CD8-positive, alpha-beta memory T cell (primary cell): ENCODE measurements around the gene NDUFAB1. TPM values are rescaled to one million over a fixed set of nuclear protein-coding genes. Genes with fewer than 3 reads are reported as not detected.
A peak's percentile ranks its signal among the peaks of the same experiment; 100 is the strongest.

Source experiments
- CTCF ChIA-PET: fragments of 350-600 bp; sonication (Branson Sonifier 250); formaldehyde crosslinking; loops from one replicate; lab custom pipeline; 2021; ENCODE audit warnings: antibody characterized with exemption; lab: Charles Lee
- POLR2A ChIA-PET: fragments of 350-600 bp; sonication (Branson Sonifier 250); formaldehyde crosslinking; loops from one replicate; lab custom pipeline; 2021; ENCODE audit warnings: antibody characterized with exemption; lab: Charles Lee
- DNase-seq, 5 donors: peaks; one replicate each; pipeline versions ENCODE4 v3.0.0 to v3.0.0-alpha.2; 2020 to 2022; ENCODE audit warnings: mixed read lengths in 1 of 5
- H3K27ac ChIP-seq: one replicate; pipeline ENCODE4 v1.7.0; 2013; ENCODE audit warnings: low read depth, mild to moderate bottlenecking, low read length, moderate library complexity
- H3K27me3 ChIP-seq: 2 replicates; pipeline ENCODE4 v1.7.0; 2013; ENCODE audit warnings: low read length, mild to moderate bottlenecking; ENCODE audit not compliant: insufficient read depth, poor library complexity, severe bottlenecking
- H3K36me3 ChIP-seq: 2 replicates; pipeline ENCODE4 v1.7.0; 2013; ENCODE audit warnings: mild to moderate bottlenecking, low read length, moderate library complexity; ENCODE audit not compliant: insufficient read depth
- H3K4me1 ChIP-seq: 2 replicates; pipeline ENCODE4 v1.7.0; 2013; ENCODE audit warnings: mild to moderate bottlenecking, low read length, moderate library complexity; ENCODE audit not compliant: insufficient read depth
- H3K4me3 ChIP-seq: 2 replicates; pipeline ENCODE4 v1.7.0; 2013; ENCODE audit warnings: mild to moderate bottlenecking, low read length
- H3K9me3 ChIP-seq: 2 replicates; pipeline ENCODE4 v1.7.0; 2013; ENCODE audit warnings: mild to moderate bottlenecking, low read length
- H3K27ac Mint-ChIP-seq, 8 donors: one replicate each; pipeline ENCODE4 v1.8.0; 2020 to 2021; ENCODE audit warnings: mixed read lengths in 8 of 8, mild to moderate bottlenecking in 6 of 8, inconsistent platforms in 3 of 8, moderate library complexity in 3 of 8
- H3K27me3 Mint-ChIP-seq, 2 donors: one replicate each; pipeline ENCODE4 v1.8.0; 2020 to 2021; ENCODE audit warnings: mixed read lengths in 2 of 2, mild to moderate bottlenecking in 1 of 2, moderate library complexity in 1 of 2
- H3K36me3 Mint-ChIP-seq, 3 donors: one replicate each; pipeline ENCODE4 v1.8.0; 2020 to 2021; ENCODE audit warnings: mixed read lengths in 3 of 3, inconsistent platforms in 1 of 3, mild to moderate bottlenecking in 1 of 3
- H3K4me1 Mint-ChIP-seq, 3 donors: one replicate each; pipeline ENCODE4 v1.8.0; 2020 to 2021; ENCODE audit warnings: mixed read lengths in 3 of 3, inconsistent platforms in 1 of 3, mild to moderate bottlenecking in 1 of 3
- H3K4me3 Mint-ChIP-seq, 7 donors: one replicate each; pipeline ENCODE4 v1.8.0; 2020 to 2021; ENCODE audit warnings: mixed read lengths in 7 of 7, mild to moderate bottlenecking in 6 of 7, moderate library complexity in 4 of 7, inconsistent platforms in 2 of 7
- H3K9me3 Mint-ChIP-seq, 5 donors: one replicate each; pipeline ENCODE4 v1.8.0; 2020 to 2022; ENCODE audit warnings: mixed read lengths in 5 of 5, mild to moderate bottlenecking in 3 of 5, moderate library complexity in 2 of 5, inconsistent platforms in 1 of 5
- polyA plus RNA-seq: library from polyadenylated mRNA; unstranded; fragments of 300-500 nt; fragmentation: Illumina TruSeq; gene quantifications from one replicate; pipeline ENCODE4 v1.2.3, GENCODE V29; 2021
- total RNA-seq, 2 experiments: library from RNA; stranded (reverse); gene quantifications; one replicate each; pipeline ENCODE4 v1.2.3, GENCODE V29; 2021

Gene NDUFAB1
- total and polyA plus RNA-seq, 3 experiments from 2014 or later = 163 to 217 (median 167) TPM

- ChIA-PET POLR2A (no interaction called here), CTCF (interaction anchor here (1.5 kb wide), 1 partner anchor 25 kb away, joined by 5 read pairs; the partner anchor contains the start of gene NDUFAB1)
- H3K27ac Mint-ChIP-seq = peak overlapping the region in 1 of 8 donors; percentile 24
- no peaks in the 10 kb centered on the region for H3K27me3 Mint-ChIP-seq
- no peaks in the 10 kb centered on the region for H3K9me3 Mint-ChIP-seq
- Histone ChIP-seq H3K4me3 (no peak overlapping the region), H3K9me3 (no peaks in the 10 kb centered on the region), H3K27me3 (no peaks in the 10 kb centered on the region), H3K36me3 (peaks cover 32% of the 10 kb centered on the region), H3K27ac (no peak overlapping the region), H3K4me1 (no peaks in the 10 kb centered on the region)
- peaks cover 4 to 88% (median 15%) of the 10 kb centered on the region in 3 donors for H3K36me3 Mint-ChIP-seq
- H3K4me3 Mint-ChIP-seq = no peak overlapping the region
- H3K4me1 Mint-ChIP-seq = peaks cover 0 to 4% (median 0%) of the 10 kb centered on the region in 3 donors
- no peak for DNase-seq
Measured at GRCh38 chr16:23571895-23572294, 24.2 kb downstream of the NDUFAB1 start.

DNA sequence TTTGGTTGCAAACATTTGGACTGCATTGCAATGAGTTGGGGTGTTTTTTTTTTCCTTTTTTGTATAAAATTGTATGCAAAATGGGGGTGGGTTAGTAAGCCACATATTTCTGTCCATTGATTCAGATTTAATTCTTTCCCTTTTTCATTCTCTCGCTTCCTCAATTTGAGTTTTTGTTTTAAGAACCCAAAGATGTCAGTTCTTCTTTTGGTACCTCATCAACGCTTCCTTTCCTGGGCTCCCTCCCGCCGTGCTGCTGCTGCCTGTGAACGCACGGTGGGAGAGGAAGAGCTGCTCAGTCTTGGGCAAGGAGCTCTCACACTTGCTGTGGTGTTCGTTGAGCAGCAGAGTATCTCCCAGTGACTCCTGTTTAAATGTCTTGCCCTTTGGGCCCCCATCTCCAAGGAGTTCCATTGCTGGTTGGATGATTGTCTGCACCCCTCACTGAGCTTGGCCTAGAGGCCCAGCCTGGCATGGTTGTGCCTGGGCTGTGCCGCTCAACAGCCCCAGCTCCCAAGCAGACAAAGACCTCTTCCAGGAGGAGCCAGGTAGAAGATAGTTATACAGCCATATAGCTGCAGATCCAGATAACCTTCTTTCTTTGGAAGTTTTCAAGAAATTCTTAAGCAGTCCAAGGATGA, 25.0 kb downstream of the NDUFAB1 start:
- Histone ChIP-seq H3K27me3 (no peaks in the 10 kb centered on the region), H3K4me3 (no peak overlapping the region), H3K36me3 (peaks cover 32% of the 10 kb centered on the region), H3K9me3 (no peaks in the 10 kb centered on the region), H3K4me1 (no peaks in the 10 kb centered on the region), H3K27ac (no peak overlapping the region)
- ChIA-PET CTCF (no interaction called here), POLR2A (no interaction called here)
- Mint-ChIP-seq H3K4me3 (no peak overlapping the region), H3K4me1 (peaks cover 0 to 4% (median 0%) of the 10 kb centered on the region in 3 donors), H3K9me3 (no peaks in the 10 kb centered on the region), H3K27ac (peak overlapping the region in 1 of 8 donors; percentile 9), H3K27me3 (no peaks in the 10 kb centered on the region), H3K36me3 (peaks cover 4 to 87% (median 15%) of the 10 kb centered on the region in 3 donors)
- DNase-seq = peak in 1 of 5 donors; percentile 29

DNA sequence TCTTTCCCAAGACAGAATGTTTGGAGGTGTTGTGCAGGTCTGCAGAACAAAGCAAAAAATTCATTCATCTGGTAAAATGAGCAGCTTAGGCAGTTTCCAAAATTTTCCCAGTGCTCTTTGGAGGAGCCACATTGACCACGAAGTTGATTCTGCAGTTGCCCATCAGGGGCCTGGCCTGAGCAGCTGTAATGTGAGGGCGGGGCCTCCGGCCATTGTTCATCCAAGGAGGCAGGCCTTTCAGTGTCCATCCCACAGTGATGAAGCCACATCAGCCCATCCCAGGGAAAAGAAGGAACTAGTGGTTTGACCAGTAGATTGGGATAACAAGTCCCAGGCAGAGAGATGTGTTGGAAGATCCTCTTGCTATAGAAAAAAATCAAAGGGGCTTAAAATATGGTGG, 28.5 kb downstream of the NDUFAB1 start:
- H3K36me3 ChIP-seq = peaks cover 46% of the 10 kb centered on the region
- no peaks in the 10 kb centered on the region for H3K27me3 ChIP-seq
- H3K9me3 Mint-ChIP-seq = no peaks in the 10 kb centered on the region
- H3K27me3 Mint-ChIP-seq = no peaks in the 10 kb centered on the region
- no peak overlapping the region for H3K27ac ChIP-seq
- H3K36me3 Mint-ChIP-seq = peaks cover 4 to 89% (median 34%) of the 10 kb centered on the region in 3 donors
- H3K4me3 ChIP-seq = no peak overlapping the region
- no peak overlapping the region for H3K27ac Mint-ChIP-seq
- no peaks in the 10 kb centered on the region for H3K9me3 ChIP-seq
- DNase-seq = no peak
- no peaks in the 10 kb centered on the region for H3K4me1 ChIP-seq
- peaks cover 0 to 5% (median 4%) of the 10 kb centered on the region in 3 donors for H3K4me1 Mint-ChIP-seq
- ChIA-PET POLR2A (no interaction called here), CTCF (no interaction called here)
- no peak overlapping the region for H3K4me3 Mint-ChIP-seq

- Mint-ChIP-seq H3K36me3 (peaks cover 4 to 89% (median 32%) of the 10 kb centered on the region in 3 donors), H3K4me3 (no peak overlapping the region), H3K27ac (no peak overlapping the region), H3K4me1 (peaks cover 3 to 5% (median 4%) of the 10 kb centered on the region in 3 donors), H3K9me3 (no peaks in the 10 kb centered on the region), H3K27me3 (no peaks in the 10 kb centered on the region)
- H3K4me1 ChIP-seq = no peaks in the 10 kb centered on the region
- no peak for DNase-seq
- ChIA-PET CTCF (no interaction called here), POLR2A (no interaction called here)
- H3K27me3 ChIP-seq = no peaks in the 10 kb centered on the region
- peaks cover 53% of the 10 kb centered on the region for H3K36me3 ChIP-seq
- H3K27ac ChIP-seq = no peak overlapping the region
- no peaks in the 10 kb centered on the region for H3K9me3 ChIP-seq
- no peak overlapping the region for H3K4me3 ChIP-seq
Measured at GRCh38 chr16:23566724-23567123, 29.4 kb downstream of the NDUFAB1 start.

DNA sequence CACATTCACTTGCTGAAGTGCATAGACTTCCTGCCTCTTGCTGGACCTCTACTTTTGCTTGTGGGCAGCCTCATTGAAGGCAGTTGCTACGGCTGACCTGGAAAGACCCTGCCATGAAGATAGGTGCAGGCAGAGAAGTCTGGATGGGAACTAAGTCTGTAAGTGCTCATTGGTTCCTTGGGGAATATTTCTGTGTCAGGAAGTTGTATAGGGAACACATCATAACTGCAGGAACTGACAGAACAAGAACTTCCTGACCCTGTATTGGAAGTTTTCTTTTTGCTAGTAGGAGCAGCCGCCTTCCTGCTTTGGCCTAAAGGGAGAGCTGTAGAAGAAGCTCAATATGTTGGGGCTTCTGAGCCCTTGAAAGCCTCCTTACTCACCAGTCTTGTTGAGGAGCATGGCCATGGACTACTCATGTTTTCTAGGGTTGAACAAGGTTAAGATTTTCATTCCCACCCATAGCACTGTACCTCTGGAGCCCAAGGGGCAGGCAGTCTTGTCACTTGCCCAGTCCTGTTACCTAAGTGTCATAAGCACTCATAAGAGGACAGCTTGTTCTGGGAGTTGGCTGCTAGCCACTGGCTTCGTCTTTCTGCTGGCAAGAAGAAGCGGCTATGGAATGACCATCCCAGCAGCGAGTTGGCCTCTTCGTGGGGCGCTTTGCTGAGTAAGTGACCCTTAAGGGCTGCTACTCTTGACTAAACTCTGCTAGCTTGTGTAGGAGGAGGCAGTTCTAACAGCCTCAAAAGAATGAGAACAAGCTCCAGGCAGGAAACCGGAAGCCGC, 31.3 kb downstream of the NDUFAB1 start:
- CTCF ChIA-PET = no interaction called here
- no peaks in the 10 kb centered on the region for H3K9me3 Mint-ChIP-seq
- H3K27ac Mint-ChIP-seq = peak overlapping the region in 3 of 8 donors; percentile 27 to 80 (median 33)
- H3K36me3 ChIP-seq = peaks cover 44% of the 10 kb centered on the region
- no peak overlapping the region for H3K4me3 ChIP-seq
- POLR2A ChIA-PET = no interaction called here
- no peaks in the 10 kb centered on the region for H3K9me3 ChIP-seq
- H3K27me3 ChIP-seq = no peaks in the 10 kb centered on the region
- no peak overlapping the region for H3K27ac ChIP-seq
- peaks cover 11 to 18% (median 11%) of the 10 kb centered on the region in 3 donors for H3K4me1 Mint-ChIP-seq
- no peak for DNase-seq
- no peaks in the 10 kb centered on the region for H3K27me3 Mint-ChIP-seq
- peaks cover 3 to 87% (median 25%) of the 10 kb centered on the region in 3 donors for H3K36me3 Mint-ChIP-seq
- H3K4me3 Mint-ChIP-seq = no peak overlapping the region
- H3K4me1 ChIP-seq = no peaks in the 10 kb centered on the region

DNA sequence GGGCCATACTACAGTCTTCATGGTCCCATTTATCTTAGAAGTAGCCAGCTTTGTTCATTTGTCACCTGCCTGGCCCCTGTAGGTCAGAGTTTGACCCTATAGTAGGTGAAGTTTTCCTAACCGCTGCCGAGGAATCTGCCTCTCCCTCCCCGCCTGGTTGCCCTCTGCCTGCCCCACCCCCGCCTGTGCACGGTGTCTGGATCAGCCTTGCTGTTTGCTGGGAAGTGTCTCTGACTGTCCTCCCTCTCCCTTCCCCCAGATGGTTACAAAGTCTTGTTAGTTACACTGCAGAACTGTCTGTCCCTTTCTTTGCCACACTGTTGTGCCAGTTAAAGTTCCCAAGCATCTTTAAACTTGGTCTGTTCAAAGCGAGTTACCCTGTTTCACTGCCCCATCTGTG, 32.9 kb downstream of the NDUFAB1 start:
- H3K9me3 Mint-ChIP-seq = no peaks in the 10 kb centered on the region
- H3K4me3 Mint-ChIP-seq = peak overlapping the region in 1 of 7 donors; percentile 55
- H3K27ac Mint-ChIP-seq = peak overlapping the region in 2 of 8 donors; percentile 25 to 30
- H3K4me1 Mint-ChIP-seq = peaks cover 17 to 34% (median 25%) of the 10 kb centered on the region in 3 donors
- Histone ChIP-seq H3K36me3 (peaks cover 47% of the 10 kb centered on the region), H3K27me3 (no peaks in the 10 kb centered on the region), H3K4me1 (peaks cover 12% of the 10 kb centered on the region), H3K9me3 (no peaks in the 10 kb centered on the region), H3K27ac (no peak overlapping the region), H3K4me3 (no peak overlapping the region)
- no peaks in the 10 kb centered on the region for H3K27me3 Mint-ChIP-seq
- ChIA-PET POLR2A (no interaction called here), CTCF (no interaction called here)
- DNase-seq = no peak
- H3K36me3 Mint-ChIP-seq = peaks cover 0 to 87% (median 19%) of the 10 kb centered on the region in 3 donors

- H3K4me1 ChIP-seq = peaks cover 15% of the 10 kb centered on the region
- Mint-ChIP-seq H3K4me1 (peaks cover 17 to 36% (median 25%) of the 10 kb centered on the region in 3 donors), H3K27me3 (no peaks in the 10 kb centered on the region), H3K9me3 (no peaks in the 10 kb centered on the region), H3K36me3 (peaks cover 0 to 82% (median 19%) of the 10 kb centered on the region in 3 donors), H3K4me3 (peak overlapping the region in 1 of 7 donors; percentile 13), H3K27ac (peak overlapping the region in 1 of 8 donors; percentile 25)
- CTCF ChIA-PET = no interaction called here
- no peaks in the 10 kb centered on the region for H3K9me3 ChIP-seq
- H3K27ac ChIP-seq = no peak overlapping the region
- peaks cover 44% of the 10 kb centered on the region for H3K36me3 ChIP-seq
- POLR2A ChIA-PET = no interaction called here
- no peak overlapping the region for H3K4me3 ChIP-seq
- DNase-seq = peak in 1 of 5 donors; percentile 26
- H3K27me3 ChIP-seq = no peaks in the 10 kb centered on the region
Measured at GRCh38 chr16:23562505-23562904, 33.6 kb downstream of the NDUFAB1 start.

DNA sequence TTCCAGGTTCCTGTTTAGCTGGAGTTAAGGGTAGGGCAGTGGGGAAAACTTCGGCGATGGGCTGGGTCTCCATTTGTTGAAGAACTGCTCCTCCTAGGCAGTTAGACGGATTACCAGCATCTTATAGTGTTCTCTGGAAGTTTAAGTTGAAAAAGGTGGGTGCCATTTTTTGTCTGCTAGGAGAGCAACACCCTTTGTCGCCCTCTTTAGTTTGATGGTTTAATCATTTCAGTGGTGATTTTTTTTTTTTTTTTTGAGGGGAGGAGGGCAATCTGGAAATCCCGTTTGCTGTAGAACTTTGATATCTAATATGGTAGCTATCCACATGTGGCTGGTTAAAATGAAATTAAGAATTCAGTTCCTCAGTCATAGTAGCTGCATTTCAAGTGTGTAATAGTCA, 34.5 kb downstream of the NDUFAB1 start:
- no peak for DNase-seq
- peak overlapping the region in 1 of 8 donors; percentile 35 for H3K27ac Mint-ChIP-seq
- no peak overlapping the region for H3K4me3 ChIP-seq
- no peaks in the 10 kb centered on the region for H3K27me3 ChIP-seq
- H3K27me3 Mint-ChIP-seq = no peaks in the 10 kb centered on the region
- H3K4me1 Mint-ChIP-seq = peaks cover 23 to 42% (median 32%) of the 10 kb centered on the region in 3 donors
- H3K4me3 Mint-ChIP-seq = peak overlapping the region in 1 of 7 donors; percentile 34
- H3K36me3 Mint-ChIP-seq = peaks cover 0 to 81% (median 19%) of the 10 kb centered on the region in 3 donors
- peaks cover 19% of the 10 kb centered on the region for H3K4me1 ChIP-seq
- POLR2A ChIA-PET = interaction anchor here (1.0 kb wide), 1 partner anchor 31 kb away, joined by 3 read pairs; no protein-coding TSS in a partner anchor
- CTCF ChIA-PET = no interaction called here
- H3K9me3 ChIP-seq = no peaks in the 10 kb centered on the region
- peaks cover 42% of the 10 kb centered on the region for H3K36me3 ChIP-seq
- H3K27ac ChIP-seq = no peak overlapping the region
- H3K9me3 Mint-ChIP-seq = no peaks in the 10 kb centered on the region
